NCI-H526 (cell line): Measurements from ENCODE around the gene RANBP17.
"Not testable (repeated sequence)": the region's sequence is repeated elsewhere in the genome, so short reads cannot be mapped to it uniquely, and the experiment has no call there.

Experiments used
- DNase-seq, 2 experiments: peaks; one replicate each; lab custom pipeline; 2025; lab: John Stamatoyannopoulos, UW

RANBP17 gene

GRCh38 chr5:170867825-170868224 is 6.0 kb downstream of the RANBP17 start:
- no peak for DNase-seq

GRCh38 chr5:170870390-170870789 is 8.6 kb downstream of the RANBP17 start:
- not testable (repeated sequence) for DNase-seq

- DNase-seq: no peak
Observed at GRCh38 chr5:170874017-170874416, 12.2 kb downstream of the RANBP17 start.

GRCh38 chr5:170875811-170876210 is 14.0 kb downstream of the RANBP17 start:
- DNase-seq: no peak

GRCh38 chr5:170880084-170880483 is 18.3 kb downstream of the RANBP17 start:
- no peak for DNase-seq

- no peak for DNase-seq
Observed at GRCh38 chr5:170882345-170882744, 20.5 kb downstream of the RANBP17 start.

GRCh38 chr5:170885256-170885655 is 23.4 kb downstream of the RANBP17 start:
- DNase-seq: no peak

GRCh38 chr5:170885809-170886208 is 24.0 kb downstream of the RANBP17 start:
- no peak for DNase-seq

GRCh38 chr5:170886210-170886894 is 24.5 kb downstream of the RANBP17 start:
- DNase-seq: no peak

GRCh38 chr5:170892196-170892595 is 30.4 kb downstream of the RANBP17 start:
- DNase-seq: no peak

- DNase-seq: no peak
Observed at GRCh38 chr5:170894665-170895064, 32.8 kb downstream of the RANBP17 start.

GRCh38 chr5:170896779-170897178 is 35.0 kb downstream of the RANBP17 start:
- DNase-seq: no peak

- DNase-seq: no peak
Observed at GRCh38 chr5:170903075-170903474, 41.3 kb downstream of the RANBP17 start.

- no peak for DNase-seq
Observed at GRCh38 chr5:170907758-170908157, 45.9 kb downstream of the RANBP17 start.

GRCh38 chr5:170913573-170913972 is 51.8 kb downstream of the RANBP17 start:
- DNase-seq: no peak

- DNase-seq: no peak
Observed at GRCh38 chr5:170917113-170917512, 55.3 kb downstream of the RANBP17 start.

GRCh38 chr5:170920196-170920595 is 58.4 kb downstream of the RANBP17 start:
- DNase-seq: no peak

GRCh38 chr5:170922331-170922730 is 60.5 kb downstream of the RANBP17 start:
- not testable (repeated sequence) for DNase-seq

GRCh38 chr5:170923910-170924620 is 62.2 kb downstream of the RANBP17 start:
- DNase-seq: no peak

GRCh38 chr5:170935534-170936218 is 73.9 kb downstream of the RANBP17 start:
- DNase-seq: not testable (repeated sequence)

- DNase-seq: no peak
Observed at GRCh38 chr5:170937072-170937471, 75.3 kb downstream of the RANBP17 start.

GRCh38 chr5:170937914-170938313 is 76.1 kb downstream of the RANBP17 start:
- no peak for DNase-seq

GRCh38 chr5:170939178-170939577 is 77.4 kb downstream of the RANBP17 start:
- no peak for DNase-seq
